ENCODE data around the gene S100PBP.

S100PBP gene

DNA sequence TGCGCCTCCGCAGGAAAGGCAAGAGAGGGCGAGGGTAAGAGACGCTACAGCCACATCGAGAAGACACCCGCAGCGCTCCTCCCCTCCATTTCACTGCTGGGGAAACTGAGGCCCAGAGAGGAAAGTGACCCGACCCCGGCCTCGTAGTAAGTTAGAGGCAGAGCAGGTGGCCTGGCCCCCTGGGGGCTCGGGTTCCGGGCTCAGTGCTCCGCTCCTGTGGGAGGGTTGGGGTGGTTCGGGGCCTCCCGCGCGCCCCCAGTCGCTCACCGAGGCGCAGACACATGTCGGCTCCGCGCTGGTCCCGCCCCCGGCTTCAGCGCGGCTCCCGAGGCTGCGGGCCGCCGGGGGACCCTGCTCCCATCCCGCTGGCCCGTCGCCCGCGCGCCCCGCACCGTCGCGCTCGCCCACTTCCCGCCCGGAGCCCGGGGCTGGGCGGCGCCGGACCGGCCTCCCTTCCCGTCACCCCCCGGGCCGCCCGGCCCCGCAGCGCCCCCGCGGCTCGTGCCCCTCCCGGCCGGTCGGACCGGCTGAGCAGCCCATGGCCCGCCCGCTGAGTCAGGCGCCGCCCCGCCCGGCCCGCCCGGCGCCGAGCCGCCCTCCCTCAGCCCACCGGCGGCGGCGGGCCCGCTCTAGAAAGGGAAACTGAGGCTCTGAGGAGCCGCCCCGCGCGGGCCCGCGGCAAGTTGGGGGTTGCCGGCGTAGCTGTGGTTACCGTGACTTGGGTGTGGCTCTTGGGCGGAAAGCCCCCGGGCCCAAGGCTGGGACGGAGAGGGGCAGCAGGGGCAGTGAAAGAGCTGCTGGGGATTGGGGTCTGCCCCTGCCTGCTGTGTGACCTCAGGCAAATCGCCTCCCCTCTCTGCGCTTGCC lies 83.7 kb downstream of the S100PBP start, which contains the start of gene TMEM54:
TMEM54 (minus strand) TSS at position 434 of the 867 bp plus-strand sequence; CDS start at position 283, 151 bp downstream.
- TF ChIP-seq TAF1 (IDR thresholded peaks at IDR 0.05; ENCODE audit: borderline replicate concordance, insufficient read depth, low read length), result no peak
- TF ChIP-seq, protein P1, sequence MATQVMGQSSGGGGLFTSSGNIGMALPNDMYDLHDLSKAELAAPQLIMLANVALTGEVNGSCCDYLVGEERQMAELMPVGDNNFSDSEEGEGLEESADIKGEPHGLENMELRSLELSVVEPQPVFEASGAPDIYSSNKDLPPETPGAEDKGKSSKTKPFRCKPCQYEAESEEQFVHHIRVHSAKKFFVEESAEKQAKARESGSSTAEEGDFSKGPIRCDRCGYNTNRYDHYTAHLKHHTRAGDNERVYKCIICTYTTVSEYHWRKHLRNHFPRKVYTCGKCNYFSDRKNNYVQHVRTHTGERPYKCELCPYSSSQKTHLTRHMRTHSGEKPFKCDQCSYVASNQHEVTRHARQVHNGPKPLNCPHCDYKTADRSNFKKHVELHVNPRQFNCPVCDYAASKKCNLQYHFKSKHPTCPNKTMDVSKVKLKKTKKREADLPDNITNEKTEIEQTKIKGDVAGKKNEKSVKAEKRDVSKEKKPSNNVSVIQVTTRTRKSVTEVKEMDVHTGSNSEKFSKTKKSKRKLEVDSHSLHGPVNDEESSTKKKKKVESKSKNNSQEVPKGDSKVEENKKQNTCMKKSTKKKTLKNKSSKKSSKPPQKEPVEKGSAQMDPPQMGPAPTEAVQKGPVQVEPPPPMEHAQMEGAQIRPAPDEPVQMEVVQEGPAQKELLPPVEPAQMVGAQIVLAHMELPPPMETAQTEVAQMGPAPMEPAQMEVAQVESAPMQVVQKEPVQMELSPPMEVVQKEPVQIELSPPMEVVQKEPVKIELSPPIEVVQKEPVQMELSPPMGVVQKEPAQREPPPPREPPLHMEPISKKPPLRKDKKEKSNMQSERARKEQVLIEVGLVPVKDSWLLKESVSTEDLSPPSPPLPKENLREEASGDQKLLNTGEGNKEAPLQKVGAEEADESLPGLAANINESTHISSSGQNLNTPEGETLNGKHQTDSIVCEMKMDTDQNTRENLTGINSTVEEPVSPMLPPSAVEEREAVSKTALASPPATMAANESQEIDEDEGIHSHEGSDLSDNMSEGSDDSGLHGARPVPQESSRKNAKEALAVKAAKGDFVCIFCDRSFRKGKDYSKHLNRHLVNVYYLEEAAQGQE (IDR thresholded peaks at IDR 0.05; ENCODE audit: insufficient read depth in 1 of 2, low read depth in 2 of 2, low read length in 2 of 2), result no peak
- no peak for TF ChIP-seq POLR2AphosphoS5 (IDR thresholded peaks at IDR 0.05; ENCODE audit: low read depth, low read length)
- no peak for TF ChIP-seq SIN3A (IDR thresholded peaks at IDR 0.05; ENCODE audit: borderline replicate concordance, insufficient read depth, low read length)
- no peak for TF ChIP-seq FOXP2 (optimal IDR thresholded peaks at IDR 0.05; ENCODE audit: borderline replicate concordance, extremely low read depth, extremely low read length, insufficient read depth)

DNA sequence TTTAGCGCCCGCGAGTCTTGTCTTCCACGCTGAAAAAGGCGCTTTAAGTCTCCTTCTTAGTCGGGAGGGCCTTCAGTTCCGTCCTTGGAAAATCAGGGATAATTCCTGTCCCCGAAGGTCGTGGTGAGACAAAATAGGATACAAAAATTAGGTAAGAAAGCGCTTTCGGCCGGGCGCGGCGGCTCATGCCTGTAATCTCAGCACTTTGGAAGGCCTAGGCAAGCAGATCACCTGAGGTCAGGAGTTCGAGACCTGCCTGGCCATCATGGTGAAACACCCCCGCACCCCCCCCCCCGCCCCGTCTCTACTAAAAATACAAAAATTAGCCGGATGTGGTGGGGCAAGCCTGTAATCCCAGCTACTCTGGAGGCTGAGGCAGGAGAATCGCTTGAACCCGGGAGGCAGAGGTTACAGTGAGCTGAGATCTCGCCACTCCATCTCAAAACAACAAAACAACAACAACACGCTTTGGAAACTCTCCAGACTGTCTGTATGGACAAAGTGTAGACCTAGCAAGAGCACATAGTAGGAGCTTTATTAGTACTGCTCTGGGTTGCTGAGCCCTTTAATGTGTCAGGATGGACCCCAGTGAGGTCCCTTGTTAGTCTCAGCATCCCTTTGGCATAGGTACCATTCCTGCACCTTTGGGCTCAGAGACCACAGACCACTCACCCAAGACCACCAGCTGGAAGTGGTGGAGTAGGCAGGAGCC lies 84.5 kb downstream of the S100PBP start:
- TF ChIP-seq SIN3A (IDR thresholded peaks at IDR 0.05; ENCODE audit: borderline replicate concordance, insufficient read depth, low read length), result no peak
- no peak for TF ChIP-seq FOXP2 (optimal IDR thresholded peaks at IDR 0.05; ENCODE audit: borderline replicate concordance, extremely low read depth, extremely low read length, insufficient read depth)
- no peak for TF ChIP-seq TAF1 (IDR thresholded peaks at IDR 0.05; ENCODE audit: borderline replicate concordance, insufficient read depth, low read length)
- TF ChIP-seq, protein P1 (IDR thresholded peaks at IDR 0.05; ENCODE audit: insufficient read depth in 1 of 2, low read depth in 2 of 2, low read length in 2 of 2), result no peak
- TF ChIP-seq POLR2AphosphoS5 (IDR thresholded peaks at IDR 0.05; ENCODE audit: low read depth, low read length), result no peak

DNA sequence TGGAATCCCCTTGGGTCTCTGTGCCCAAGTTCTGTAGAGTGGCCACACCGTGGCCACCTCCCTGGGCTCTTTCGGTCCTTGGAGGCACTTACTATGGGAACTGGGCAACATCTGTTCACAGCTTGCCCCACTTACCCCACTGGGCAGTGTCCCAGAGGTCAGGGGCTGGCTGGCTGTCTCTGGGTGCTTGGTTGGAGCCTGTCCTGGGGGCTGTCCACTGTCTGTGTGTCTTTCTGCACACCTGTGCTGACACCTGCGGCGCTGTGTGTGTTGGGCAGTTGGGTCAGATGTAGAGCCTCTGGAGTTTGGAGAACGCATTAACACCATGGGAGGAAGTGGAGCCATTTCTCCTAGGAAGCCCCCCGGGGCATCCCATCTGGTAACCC lies 85.1 kb downstream of the S100PBP start:
- TF ChIP-seq, protein P1 (IDR thresholded peaks at IDR 0.05; ENCODE audit: insufficient read depth in 1 of 2, low read depth in 2 of 2, low read length in 2 of 2), result no peak
- no peak for TF ChIP-seq SIN3A (IDR thresholded peaks at IDR 0.05; ENCODE audit: borderline replicate concordance, insufficient read depth, low read length)
- no peak for TF ChIP-seq FOXP2 (optimal IDR thresholded peaks at IDR 0.05; ENCODE audit: borderline replicate concordance, extremely low read depth, extremely low read length, insufficient read depth)
- no peak for TF ChIP-seq TAF1 (IDR thresholded peaks at IDR 0.05; ENCODE audit: borderline replicate concordance, insufficient read depth, low read length)
- no peak for TF ChIP-seq POLR2AphosphoS5 (IDR thresholded peaks at IDR 0.05; ENCODE audit: low read depth, low read length)

DNA sequence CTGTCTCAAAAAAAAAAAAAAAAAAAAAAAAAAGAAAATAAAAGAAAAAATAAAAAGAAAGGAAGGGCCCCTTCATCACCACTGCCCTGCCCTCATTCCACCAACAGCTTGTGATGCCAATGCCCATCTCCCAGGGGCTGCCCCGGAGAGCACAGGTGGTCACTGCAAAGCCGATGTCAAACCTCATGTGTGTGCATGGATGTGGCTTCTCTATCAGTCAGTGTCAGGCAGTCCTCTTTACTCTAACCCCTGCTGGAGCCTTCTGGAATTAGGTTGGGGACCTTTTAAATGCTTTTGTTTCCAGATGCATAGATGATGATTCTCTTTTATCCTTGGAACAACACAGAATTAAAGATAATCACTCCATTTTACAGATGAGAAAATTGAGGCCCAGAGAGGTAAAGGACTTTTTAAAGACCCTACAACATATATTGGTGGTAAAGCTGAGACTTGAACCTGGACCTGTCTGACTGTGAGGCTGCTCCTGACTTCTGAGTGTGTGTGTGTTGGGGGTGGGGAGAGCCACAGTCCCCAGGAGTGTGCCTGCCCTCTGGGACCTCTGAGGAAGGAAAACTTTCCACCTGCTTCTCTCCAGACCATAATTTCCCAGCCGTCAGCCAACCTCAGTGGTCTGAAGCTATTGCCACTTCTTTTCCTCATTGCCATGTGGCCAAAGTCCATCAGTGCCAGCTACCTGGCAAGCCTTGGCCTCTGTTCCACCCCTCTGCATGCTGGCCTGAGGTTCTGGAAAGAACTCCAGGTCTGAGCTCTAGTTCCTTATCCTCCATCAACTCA lies 86.7 kb downstream of the S100PBP start:
- TF ChIP-seq POLR2AphosphoS5 (IDR thresholded peaks at IDR 0.05; ENCODE audit: low read depth, low read length), result no peak

DNA sequence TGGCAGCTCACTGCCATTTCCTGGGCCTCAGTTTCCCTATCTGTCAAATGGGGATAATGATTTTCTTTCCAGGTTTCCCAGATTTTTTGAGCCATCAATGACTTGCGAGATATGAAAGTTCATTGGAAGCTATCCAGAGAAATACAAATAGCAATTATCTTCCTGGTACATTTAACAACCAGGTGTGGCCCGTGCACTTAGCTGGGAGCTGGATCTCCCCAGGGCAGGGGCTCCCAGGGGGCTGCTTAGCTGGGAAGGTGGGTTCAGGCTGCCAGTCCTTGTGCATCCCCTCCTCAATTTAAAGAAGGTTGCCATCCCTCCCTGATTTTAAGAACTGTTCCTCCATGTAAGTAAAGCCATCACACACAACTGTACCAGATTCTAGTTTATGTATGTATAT lies 87.3 kb downstream of the S100PBP start:
- TF ChIP-seq TAF1 (IDR thresholded peaks at IDR 0.05; ENCODE audit: borderline replicate concordance, insufficient read depth, low read length) (no peak), POLR2AphosphoS5 (IDR thresholded peaks at IDR 0.05; ENCODE audit: low read depth, low read length) (no peak), FOXP2 (optimal IDR thresholded peaks at IDR 0.05; ENCODE audit: borderline replicate concordance, extremely low read depth, extremely low read length, insufficient read depth) (no peak), SIN3A (IDR thresholded peaks at IDR 0.05; ENCODE audit: borderline replicate concordance, insufficient read depth, low read length) (no peak)
- TF ChIP-seq, protein P1 (IDR thresholded peaks at IDR 0.05; ENCODE audit: insufficient read depth in 1 of 2, low read depth in 2 of 2, low read length in 2 of 2), result no peak
